Measurements from ENCODE around the gene AMIGO1.

The AMIGO1 gene, protein sequence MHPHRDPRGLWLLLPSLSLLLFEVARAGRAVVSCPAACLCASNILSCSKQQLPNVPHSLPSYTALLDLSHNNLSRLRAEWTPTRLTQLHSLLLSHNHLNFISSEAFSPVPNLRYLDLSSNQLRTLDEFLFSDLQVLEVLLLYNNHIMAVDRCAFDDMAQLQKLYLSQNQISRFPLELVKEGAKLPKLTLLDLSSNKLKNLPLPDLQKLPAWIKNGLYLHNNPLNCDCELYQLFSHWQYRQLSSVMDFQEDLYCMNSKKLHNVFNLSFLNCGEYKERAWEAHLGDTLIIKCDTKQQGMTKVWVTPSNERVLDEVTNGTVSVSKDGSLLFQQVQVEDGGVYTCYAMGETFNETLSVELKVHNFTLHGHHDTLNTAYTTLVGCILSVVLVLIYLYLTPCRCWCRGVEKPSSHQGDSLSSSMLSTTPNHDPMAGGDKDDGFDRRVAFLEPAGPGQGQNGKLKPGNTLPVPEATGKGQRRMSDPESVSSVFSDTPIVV

DNA sequence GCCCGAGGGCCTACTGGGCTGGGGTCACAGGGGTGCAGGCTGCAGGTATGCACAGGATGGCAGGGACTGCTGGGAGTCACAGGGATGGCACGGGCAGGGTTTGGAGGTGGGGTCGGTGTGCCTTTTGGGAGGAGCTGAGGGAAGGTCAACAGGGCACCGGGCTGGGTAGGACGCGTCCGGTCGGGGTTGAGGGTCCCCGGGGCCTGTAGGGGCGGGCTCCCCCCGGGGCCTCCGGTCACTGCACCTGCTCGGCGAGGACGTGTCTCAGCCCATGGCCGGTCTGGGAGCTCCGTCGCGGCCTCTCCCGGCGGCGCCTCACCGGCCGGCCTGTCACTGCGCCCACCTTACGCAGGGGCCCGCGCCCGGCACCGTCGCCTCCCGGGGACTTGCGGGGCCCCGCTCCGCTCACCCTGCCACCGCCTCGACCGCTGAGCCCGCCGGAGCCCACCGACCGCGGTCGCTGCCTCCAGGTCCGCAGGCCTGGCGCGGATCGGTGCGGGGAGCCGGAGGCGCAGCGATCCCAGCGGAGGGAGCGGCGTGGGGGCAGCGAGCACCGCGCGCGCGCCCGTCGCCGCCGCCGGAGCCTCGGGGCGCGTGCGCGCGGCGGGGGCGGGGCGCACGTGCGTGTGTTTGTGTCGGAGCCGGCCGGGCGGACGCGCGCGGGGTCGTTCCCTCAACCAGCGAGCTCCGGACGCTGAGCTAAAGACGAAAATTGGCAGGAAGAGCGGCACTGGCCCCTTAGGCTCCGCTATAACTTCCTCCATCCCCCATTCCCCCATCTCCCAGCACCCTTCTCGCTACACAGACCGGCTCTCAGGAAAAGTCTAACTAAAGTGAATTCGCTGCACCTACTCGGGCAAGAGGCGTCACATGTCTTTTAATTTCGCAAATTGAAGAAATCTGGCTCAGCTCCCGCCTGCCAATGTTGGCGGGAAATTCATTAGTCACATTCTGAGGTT, at the start of gene AMIGO1:
Gene AMIGO1, minus strand, starts transcription at position 552 of the 959 bp plus-strand sequence. CDS start 815 bp downstream, outside the sequence.
- DNase-seq = peak; percentile 52 to 61

DNA sequence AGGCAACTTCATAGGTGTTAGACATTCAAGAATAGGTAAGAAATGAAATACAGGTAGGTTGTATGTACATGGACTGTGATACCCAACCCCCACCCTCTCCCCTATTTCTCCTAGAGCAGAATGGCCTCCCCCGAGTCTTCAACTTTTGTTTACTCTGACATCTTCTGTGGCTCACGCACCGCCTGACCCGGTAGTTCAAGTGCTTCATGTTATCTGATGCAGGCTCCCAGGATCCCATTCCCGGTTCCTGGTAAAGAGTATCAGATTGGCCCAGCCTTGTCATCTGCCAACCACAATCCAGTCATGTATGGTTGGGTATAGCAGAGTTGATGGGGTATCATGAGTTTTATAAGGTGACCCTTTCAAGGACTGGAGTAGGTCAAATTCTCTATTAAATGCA, 48.0 kb upstream of the AMIGO1 start:
- DNase-seq = no peak

DNA sequence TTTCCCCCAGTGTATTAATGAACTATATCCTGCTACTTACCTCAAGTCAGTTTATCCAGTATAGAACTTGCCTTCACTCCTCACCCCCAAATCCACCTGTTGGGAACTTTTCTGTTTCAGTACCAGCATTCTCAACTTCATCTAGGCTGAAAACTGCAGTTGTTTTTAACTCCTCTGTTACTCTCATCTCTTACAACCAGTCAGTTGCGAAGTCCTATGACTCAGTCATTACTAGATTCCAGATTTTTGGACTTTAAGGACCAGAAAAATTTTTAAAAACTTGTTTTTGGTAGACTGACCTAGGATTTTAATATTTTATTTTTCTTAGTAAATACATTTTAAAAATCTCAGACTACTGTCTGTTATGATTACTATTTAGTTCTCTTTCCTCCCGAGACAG, 47.0 kb upstream of the AMIGO1 start:
- no peak for DNase-seq

DNA sequence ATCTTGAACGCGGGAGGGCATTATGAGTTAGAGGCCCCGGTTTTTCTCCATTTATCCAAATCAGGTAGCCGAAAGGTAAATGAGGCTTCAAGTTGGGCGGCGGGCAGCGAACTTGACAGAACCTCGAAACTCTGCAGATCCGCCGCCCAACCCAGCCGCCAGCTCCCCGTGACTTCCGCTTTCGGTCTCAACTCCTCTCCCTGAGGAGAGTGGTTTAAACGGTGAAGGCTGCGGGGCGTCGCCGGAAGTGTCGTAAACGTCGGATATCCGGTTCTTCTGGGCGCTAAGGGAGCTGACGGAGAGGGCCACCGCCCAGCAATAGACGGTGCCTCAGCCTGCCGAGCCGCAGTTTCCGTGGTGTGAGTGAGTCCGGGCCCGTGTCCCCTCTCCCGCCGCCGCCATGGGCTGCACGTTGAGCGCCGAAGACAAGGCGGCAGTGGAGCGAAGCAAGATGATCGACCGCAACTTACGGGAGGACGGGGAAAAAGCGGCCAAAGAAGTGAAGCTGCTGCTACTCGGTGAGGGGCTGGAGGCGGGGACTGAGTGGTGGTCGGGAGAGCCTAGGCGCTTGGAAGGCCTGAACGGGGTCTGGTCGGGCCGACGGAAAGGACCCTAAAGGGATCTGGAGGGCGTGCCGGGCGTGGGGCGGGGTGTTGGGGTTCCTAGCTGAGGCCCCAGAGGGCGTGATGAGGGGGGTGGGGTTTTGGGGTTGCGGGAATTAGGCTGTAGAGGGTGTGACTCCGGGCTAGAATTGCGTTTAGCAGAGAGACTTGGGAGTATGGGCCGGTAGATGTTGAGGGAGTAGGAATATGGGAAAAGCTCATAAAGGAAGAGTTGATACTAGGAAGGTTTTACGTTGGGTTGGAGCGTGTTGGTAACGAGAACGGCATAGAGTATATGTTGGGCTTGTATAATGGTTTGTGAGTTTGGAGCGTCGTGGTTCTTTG, 39.1 kb upstream of the AMIGO1 start, which contains the start of gene GNAI3:
Gene GNAI3, plus strand, starts transcription at position 295 of the 947 bp plus-strand sequence. Its CDS starts 106 bp downstream, at position 401.
- DNase-seq = peak; percentile 88 to 91

DNA sequence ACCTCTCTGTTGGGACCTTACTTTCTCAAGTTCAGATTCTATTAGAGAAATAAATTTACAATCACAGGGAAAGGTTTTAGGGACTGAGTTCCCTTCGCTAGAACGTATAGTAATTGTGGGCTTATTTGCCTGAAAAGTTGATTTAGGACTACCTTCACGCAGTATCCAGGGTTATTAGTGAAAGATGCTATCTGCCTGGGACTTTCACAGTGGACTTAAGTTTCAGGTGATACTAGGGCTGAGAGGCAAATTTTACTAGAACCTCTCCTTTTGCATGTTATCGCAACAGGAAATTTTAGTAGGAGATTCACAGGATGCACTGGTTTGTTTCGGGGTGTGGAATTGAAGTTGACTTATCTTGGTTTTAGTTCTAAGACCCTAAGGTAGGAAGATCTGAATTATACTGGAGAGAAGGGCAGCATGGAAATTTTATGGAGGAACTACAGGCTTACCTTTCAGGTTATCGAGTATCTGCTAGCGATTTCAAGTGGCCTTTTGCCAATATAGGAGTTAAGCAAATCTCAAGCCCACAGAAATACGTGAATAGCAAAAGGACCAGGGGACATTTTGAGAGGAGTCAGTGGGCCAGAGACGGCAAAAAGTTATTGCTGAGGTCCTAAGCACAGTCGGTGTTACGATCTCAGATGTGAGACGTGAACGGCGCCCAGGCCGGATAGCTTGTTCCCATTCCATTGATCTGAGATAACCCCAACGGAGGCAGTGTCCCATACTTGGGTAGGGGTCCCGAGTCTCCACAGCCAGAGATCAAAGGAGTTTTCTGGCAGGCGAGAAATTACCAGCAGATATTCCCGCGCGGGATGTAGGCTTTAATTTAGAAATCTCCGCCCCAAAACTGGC, 38.2 kb upstream of the AMIGO1 start:
- DNase-seq = no peak

DNA sequence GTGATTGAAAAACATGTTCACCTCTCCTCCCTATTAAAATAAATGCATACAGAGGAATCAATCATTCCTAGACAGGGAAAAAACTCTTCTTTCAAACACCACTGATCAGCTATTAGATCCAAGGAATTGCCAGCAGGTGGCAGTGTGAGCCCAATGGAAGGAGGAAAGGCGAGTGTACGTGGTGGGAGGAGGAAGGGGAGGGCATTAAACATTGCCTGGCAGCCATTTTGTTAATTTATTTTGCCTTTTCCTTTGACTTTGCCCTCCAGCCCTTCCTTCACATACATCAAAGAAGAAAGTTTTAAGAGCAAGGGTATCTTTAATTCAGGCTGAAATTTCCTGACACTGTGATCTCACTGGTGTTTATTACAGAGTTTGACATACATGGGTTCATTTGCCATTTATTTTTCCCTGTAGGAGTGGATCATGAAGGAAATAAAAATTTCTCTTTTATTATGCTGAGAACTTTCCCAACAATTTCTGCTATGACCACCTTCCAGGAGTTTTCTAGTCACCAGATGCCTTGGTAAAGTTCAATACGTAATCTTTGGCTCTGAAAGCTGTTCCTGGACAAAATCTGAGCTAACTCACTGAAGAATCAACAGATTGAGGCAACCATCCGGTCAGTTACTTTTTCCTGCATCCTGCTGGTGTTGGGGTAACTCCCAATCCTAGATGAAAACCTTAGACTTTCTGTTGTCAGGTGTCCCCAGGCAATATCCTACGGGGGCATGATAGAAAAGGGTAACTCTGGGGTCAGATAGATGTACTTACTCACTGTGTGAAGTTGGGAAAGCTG, 37.0 kb upstream of the AMIGO1 start:
- DNase-seq = peak; percentile 86 to 94

DNA sequence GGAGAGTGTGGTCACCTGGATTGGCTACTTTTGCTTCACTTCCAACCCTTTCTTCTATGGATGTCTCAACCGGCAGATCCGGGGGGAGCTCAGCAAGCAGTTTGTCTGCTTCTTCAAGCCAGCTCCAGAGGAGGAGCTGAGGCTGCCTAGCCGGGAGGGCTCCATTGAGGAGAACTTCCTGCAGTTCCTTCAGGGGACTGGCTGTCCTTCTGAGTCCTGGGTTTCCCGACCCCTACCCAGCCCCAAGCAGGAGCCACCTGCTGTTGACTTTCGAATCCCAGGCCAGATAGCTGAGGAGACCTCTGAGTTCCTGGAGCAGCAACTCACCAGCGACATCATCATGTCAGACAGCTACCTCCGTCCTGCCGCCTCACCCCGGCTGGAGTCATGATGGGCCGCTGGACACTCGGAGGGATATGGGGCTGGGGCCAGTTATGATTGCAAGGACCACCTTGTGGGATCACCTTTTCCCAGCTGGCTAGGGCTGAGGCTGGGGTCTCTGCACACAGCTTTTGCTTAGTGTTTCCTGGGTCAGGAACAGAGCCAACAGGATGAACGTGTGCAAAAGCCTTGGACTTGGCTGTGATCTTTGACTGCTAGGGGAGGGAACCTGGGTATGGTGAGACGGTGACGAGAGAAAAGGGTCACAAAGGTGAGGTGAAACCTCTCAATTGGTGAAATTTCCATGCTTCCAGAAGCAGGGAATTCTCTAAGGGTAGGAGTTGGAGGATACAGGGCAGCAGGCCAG, 34.6 kb upstream of the AMIGO1 start:
- DNase-seq = no peak

DNA sequence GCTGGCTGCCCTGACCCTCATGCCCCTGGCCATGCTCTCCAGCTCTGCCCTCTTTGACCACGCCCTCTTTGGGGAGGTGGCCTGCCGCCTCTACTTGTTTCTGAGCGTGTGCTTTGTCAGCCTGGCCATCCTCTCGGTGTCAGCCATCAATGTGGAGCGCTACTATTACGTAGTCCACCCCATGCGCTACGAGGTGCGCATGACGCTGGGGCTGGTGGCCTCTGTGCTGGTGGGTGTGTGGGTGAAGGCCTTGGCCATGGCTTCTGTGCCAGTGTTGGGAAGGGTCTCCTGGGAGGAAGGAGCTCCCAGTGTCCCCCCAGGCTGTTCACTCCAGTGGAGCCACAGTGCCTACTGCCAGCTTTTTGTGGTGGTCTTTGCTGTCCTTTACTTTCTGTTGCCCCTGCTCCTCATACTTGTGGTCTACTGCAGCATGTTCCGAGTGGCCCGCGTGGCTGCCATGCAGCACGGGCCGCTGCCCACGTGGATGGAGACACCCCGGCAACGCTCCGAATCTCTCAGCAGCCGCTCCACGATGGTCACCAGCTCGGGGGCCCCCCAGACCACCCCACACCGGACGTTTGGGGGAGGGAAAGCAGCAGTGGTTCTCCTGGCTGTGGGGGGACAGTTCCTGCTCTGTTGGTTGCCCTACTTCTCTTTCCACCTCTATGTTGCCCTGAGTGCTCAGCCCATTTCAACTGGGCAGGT, 33.9 kb upstream of the AMIGO1 start:
- DNase-seq = no peak

DNA sequence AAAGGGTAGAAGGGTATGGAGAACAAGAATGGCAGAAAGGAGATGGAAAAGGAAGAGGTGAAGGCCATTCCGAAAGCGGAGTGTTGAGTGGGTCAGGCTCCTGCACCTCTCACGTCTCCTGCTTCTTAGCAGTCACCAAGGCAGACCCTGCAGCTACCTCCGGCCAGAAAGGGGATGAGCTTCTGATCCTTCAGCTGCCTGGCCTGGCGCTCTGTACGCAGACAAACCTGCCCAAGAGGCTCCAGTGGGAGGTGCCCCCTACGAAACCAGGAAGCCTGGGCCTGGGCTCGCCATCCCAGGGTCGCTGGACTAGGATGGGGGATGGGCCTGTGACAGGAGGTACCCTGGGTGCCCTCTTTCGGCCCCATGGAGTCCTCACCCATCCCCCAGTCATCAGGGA, 33.1 kb upstream of the AMIGO1 start:
- no peak for DNase-seq

DNA sequence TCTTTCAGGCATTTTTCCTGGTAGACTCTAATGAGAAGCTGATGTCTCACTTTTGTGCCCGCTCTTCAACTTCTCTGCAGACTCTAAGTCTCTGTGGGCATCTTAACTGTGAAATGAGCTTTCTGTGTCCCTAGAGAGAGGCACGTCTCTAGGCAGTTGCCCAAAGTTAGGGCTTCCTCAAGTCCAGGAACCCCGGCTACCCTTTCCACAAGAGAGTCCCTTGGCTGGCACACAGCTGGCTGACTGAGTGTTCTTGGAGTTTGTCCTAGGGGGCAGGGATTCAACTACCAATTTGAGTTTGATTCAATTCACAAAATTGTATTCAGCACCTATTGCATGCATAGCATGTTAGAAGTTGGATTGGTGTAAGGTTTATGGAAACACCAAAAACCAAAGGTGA, 31.6 kb upstream of the AMIGO1 start:
- DNase-seq = no peak

DNA sequence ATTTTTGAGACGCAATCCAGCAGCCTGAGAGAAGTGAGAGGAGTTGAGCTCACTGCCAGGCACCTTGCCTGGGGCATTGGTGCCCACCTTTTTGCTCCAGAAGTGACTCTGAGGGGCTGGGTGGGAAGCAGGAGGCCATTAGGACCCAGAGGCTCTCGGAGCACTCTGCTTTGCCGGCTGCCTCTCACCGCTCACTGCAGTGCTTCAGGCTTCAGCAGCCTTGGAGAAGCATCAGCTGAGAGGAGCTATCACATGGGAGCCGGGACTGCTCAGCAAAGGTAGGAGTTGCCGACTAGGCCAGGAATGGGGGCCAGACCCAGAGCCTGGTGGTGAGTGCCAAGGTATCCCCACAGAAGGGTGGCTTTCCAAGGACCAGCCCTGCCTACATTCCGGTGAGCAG, 30.1 kb upstream of the AMIGO1 start, which contains the start of gene GPR61:
Gene GPR61, plus strand, starts transcription at position 197 of the 400 bp plus-strand sequence. CDS start 3,151 bp downstream, outside the sequence.
- DNase-seq = no peak

DNA sequence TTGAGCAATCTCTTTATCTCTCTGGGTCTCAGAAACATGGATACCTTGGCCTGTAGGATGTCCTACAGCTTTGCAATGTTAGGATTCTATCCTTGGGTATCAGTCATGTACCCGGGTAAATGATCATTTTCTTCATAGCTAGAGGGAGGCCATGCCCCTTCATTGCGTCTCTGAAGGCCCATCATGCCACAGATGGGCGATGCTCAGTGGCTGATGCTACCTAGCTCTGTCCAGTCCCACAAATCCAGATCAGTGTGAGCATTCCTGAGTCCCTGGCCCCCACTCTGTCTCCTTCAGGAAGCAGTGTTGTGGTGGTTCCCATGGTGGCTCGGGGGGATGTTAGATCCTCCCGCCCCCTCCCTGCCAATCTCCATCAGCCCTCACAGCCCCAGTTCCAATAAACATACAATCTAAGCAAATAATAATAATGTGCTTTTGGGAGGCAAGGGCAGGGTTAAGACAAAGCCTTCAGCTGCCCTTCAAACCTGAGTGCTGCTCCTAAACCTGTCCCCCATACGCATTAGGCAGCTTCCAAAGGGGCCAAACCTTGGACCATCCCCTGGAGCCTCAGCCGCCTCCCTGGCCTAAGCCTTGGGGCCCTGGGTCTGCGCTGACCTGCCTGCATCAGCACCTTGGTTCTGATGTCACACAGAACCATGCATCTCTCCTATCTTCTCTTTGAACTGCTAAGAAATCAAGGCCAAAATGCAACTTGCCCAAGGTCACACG, 29.5 kb upstream of the AMIGO1 start:
- no peak for DNase-seq

DNA sequence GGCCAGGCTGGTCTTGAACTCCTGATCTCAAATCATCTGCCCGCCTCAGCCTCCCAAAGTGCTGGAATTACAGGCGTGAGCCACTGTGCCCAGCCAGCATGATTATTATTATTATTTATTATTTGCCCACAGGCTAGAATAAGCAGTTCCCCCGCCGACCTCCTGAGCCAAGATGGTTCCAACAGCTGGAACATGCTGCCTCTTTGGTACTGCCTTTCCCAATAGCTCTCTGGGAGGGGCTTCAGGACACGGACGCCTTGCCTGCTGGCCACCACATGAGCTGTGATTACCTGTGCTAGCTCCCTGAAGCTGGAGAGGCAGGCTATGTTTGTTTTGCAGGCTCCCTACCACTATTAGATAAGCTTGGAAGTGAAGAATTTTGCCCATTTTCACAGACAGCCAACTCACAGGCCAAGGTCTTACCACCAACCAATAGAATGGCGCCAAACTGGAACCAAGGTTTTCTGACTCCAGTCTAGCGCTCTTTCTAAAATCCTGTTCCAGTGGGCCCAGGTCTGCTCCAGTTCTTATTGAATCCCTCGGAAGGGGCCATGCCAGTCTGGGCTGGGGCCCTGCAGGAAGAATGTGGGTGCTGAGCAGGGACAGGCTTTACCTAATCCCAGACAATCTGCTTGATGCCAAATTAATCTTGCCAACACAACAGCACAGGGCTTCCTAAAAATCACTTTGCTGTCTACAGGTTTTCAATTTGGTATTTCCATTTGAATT, 28.1 kb upstream of the AMIGO1 start:
- DNase-seq = no peak

DNA sequence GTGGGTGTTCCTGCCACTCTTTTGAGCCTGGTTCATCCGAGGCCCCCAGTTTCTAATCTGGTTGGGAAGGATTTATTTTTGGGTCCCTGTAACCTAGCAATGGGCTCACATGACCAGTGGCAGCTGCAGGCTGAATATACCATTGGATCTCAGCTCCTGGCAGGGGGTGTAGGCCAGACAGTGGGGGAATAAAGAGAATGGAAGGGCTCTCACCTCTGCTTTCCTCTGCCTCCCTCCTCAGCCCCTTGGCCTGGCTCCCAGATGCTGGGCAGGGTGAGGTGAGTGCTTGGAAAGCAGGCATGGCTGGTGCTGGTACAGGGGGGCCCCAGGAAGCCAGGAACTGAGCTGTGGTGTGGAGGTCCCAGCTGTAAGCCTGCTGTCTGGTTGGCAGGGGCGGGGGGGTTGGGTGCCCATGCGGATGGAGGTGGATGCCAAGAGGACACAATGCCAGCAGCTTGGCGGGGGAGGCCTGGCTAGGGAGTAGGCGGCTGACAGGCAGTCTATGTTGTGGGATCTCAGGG, 26.5 kb upstream of the AMIGO1 start:
- no peak for DNase-seq

DNA sequence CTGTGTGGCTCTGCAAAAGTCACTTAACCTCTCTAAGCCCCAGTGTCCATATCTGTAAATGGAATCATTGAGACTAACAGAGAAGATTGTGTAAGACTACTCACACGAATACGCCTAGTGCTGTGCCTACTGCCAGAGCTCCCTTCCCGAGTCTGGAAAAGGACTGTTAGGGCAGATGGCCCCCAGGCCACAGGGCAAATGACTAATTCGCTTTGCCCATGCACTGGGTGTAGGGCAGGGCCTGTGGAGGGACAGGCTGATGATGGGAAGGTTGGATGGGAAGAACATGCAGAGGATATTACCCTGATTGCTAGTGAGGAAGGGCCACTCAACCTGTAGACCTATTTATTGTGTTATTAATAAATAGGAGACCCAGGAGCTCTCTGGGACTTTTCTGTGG, 26.0 kb upstream of the AMIGO1 start:
- DNase-seq = no peak

DNA sequence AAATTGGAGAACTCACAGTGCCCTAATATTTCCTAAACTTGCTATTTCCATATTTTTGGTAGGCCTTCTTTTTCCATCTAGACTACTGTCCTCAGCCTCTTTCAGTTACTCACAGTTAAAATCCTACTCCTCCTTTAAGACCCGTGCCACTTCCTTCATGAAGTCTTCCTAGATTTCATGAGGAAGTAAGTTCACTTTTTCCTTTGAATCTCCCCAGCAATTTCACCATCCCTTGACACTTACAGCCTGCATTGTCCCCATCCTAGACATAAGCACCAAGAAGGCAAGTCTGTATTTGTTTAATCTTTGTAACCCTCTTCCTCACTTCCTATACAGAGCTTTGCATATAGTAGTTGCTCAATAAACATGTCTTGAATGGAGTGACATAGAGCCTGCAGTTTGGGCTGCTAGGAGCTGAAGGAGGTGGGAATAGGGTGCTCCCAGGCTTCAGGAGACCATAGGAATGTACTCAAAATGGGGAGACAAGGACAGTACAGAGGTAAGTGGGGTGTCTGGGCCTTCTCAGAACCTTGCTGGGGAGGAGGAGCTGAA, 24.9 kb upstream of the AMIGO1 start:
- DNase-seq = no peak

Measured in stimulated activated CD4-positive, alpha-beta T cell treated with anti-CD3 and anti-CD28 coated beads, Interleukin-2, amount 100 ng/mL, for 48 hours (primary cell).